IMR-90 (cell line): ENCODE measurements around the gene USH2A.

Experiments
- NFE2L2 ChIP-seq: fragments of 150-350 bp; IDR thresholded peaks from 2 replicates; pipeline ENCODE4 v1.6.1; 2016; ENCODE audit warnings: low read depth, mild to moderate bottlenecking, low read length
- SMC3 ChIP-seq: fragments of 150-350 bp; IDR thresholded peaks from 2 replicates; pipeline ENCODE4 v1.6.1; 2016; ENCODE audit warnings: low read depth, mild to moderate bottlenecking, antibody characterized with exemption, low read length, moderate library complexity
- TF ChIP-seq, protein P1 (sequence below): conservative IDR thresholded peaks from 2 replicates; pipeline ENCODE4 v1.5.1; 2012; ENCODE audit warnings: mild to moderate bottlenecking, low read depth, low read length, improper control_type of control experiment

DNA sequence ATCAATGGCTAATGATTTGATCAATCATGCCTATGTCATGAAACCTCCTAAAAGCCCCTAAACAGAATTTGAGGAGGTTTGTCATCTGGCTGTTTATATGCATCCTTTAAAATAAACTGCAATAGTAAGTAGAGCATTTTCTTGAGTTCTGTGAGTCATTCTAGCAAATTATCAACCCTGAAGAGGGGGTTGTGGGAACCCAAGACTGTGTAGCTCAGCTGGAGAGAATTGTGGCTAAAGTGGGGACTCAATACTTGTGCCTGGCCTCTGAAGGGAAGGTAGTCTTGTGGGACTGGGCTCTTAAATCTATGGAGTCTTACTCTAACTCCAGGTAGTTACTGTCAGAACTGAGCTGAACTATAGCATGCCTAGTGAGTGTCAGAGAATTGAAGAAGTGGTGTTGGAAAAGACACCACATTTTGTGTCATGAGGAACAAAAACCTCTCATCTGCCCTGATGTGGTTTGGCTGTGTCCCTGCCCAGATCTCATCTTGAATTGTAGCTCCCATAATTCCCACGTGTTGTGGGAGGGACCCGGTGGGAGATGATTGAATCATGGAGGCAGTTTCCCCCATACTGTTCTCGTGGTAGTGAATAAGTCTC is 402.4 kb downstream of the USH2A start:
- TF ChIP-seq, protein P1, sequence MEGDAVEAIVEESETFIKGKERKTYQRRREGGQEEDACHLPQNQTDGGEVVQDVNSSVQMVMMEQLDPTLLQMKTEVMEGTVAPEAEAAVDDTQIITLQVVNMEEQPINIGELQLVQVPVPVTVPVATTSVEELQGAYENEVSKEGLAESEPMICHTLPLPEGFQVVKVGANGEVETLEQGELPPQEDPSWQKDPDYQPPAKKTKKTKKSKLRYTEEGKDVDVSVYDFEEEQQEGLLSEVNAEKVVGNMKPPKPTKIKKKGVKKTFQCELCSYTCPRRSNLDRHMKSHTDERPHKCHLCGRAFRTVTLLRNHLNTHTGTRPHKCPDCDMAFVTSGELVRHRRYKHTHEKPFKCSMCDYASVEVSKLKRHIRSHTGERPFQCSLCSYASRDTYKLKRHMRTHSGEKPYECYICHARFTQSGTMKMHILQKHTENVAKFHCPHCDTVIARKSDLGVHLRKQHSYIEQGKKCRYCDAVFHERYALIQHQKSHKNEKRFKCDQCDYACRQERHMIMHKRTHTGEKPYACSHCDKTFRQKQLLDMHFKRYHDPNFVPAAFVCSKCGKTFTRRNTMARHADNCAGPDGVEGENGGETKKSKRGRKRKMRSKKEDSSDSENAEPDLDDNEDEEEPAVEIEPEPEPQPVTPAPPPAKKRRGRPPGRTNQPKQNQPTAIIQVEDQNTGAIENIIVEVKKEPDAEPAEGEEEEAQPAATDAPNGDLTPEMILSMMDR: no peak
- TF ChIP-seq NFE2L2: no peak
- no peak for TF ChIP-seq SMC3
